Measurements from ENCODE around the gene CD209.

CD209 gene

DNA sequence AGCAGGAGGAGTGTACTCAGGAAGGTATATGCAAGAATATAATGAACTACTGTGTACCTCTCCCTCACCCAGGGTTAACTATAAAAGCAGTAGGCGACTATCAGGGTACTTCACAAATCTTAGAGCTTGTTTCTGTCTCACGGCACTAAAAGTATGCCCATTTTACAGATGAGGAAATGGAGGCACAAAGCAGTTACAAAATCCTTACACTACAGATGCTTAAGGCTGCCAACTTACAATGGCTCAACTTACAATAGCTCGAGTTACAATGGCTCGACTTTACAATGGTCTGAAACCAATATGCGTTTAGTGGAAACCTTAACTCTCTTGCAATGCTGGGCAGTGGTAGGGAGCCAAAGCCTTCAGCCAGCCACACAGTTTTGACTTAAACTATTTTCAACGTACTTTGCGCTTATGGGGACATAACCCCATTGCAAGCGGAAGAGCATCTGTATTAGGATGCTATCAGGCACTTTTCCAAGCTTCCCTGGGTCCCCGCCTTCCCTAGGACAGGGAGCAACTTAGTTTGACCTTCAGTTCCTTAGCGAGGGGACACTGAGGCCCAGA, 49.5 kb downstream of the CD209 start:
- TF ChIP-seq, protein P1, sequence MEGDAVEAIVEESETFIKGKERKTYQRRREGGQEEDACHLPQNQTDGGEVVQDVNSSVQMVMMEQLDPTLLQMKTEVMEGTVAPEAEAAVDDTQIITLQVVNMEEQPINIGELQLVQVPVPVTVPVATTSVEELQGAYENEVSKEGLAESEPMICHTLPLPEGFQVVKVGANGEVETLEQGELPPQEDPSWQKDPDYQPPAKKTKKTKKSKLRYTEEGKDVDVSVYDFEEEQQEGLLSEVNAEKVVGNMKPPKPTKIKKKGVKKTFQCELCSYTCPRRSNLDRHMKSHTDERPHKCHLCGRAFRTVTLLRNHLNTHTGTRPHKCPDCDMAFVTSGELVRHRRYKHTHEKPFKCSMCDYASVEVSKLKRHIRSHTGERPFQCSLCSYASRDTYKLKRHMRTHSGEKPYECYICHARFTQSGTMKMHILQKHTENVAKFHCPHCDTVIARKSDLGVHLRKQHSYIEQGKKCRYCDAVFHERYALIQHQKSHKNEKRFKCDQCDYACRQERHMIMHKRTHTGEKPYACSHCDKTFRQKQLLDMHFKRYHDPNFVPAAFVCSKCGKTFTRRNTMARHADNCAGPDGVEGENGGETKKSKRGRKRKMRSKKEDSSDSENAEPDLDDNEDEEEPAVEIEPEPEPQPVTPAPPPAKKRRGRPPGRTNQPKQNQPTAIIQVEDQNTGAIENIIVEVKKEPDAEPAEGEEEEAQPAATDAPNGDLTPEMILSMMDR (IDR thresholded peaks at IDR 0.05), result no peak
- TF ChIP-seq ZFX (IDR thresholded peaks at IDR 0.05; ENCODE audit: borderline replicate concordance), result no peak

GRCh38 chr19:7694499-7694898, 52.8 kb downstream of the CD209 start:
- no peak overlapping the region for H3K27ac ChIP-seq
- TF ChIP-seq ZFX (IDR thresholded peaks at IDR 0.05; ENCODE audit: borderline replicate concordance), result no peak
- TF ChIP-seq, protein P1 (IDR thresholded peaks at IDR 0.05), result no peak

More for the DNA sequence above, 49.5 kb downstream of the CD209 start:
- no peak overlapping the region for H3K27ac ChIP-seq

- no peak overlapping the region for H3K27ac ChIP-seq
- TF ChIP-seq ZFX (IDR thresholded peaks at IDR 0.05; ENCODE audit: borderline replicate concordance), result no peak
- TF ChIP-seq, protein P1 (IDR thresholded peaks at IDR 0.05), result no peak
These were observed 54.8 kb downstream of the CD209 start for GRCh38 chr19:7692417-7693088.

GRCh38 chr19:7691497-7691896, 55.8 kb downstream of the CD209 start:
- TF ChIP-seq, protein P1 (IDR thresholded peaks at IDR 0.05), result no peak
- H3K27ac ChIP-seq, result no peak overlapping the region

- TF ChIP-seq, protein P1 (IDR thresholded peaks at IDR 0.05), result no peak
- TF ChIP-seq ZFX (IDR thresholded peaks at IDR 0.05; ENCODE audit: borderline replicate concordance), result no peak
- H3K27ac ChIP-seq, result no peak overlapping the region
These were observed 56.5 kb downstream of the CD209 start for GRCh38 chr19:7690779-7691258.
